Loucy (cell line): ENCODE data around the gene RAB6B.
"Not testable (repeated sequence)": the region's sequence is repeated elsewhere in the genome, so short reads cannot be mapped to it uniquely, and the experiment has no call there.

Experiments used
- H2AFZ ChIP-seq: fragments of 200-600 bp; sonication (generic); 2 replicates; pipeline ENCODE4 v1.6.0; 2016; ENCODE audit warnings: antibody characterized with exemption, mild to moderate bottlenecking, low read length, moderate library complexity
- H3F3A ChIP-seq: fragments of 200-600 bp; 2 replicates; pipeline ENCODE4 v1.6.0; 2016; ENCODE audit warnings: antibody characterized with exemption, low read depth, mild to moderate bottlenecking
- H3K27me3 ChIP-seq: fragments of 200-600 bp; sonication (generic); 2 replicates; pipeline ENCODE4 v1.6.1; 2014; ENCODE audit warnings: low read length, mild to moderate bottlenecking; ENCODE audit not compliant: insufficient read depth, poor library complexity, severe bottlenecking
- H3K36me3 ChIP-seq: fragments of 200-600 bp; sonication (generic); 2 replicates; pipeline ENCODE4 v1.6.1; 2016; ENCODE audit warnings: low read length; ENCODE audit not compliant: insufficient read depth
- H3K4me1 ChIP-seq: fragments of 200-600 bp; sonication (generic); 2 replicates; pipeline ENCODE4 v1.5.1; 2014; ENCODE audit warnings: low read length, mild to moderate bottlenecking; ENCODE audit not compliant: insufficient read depth, poor library complexity, severe bottlenecking
- H3K4me2 ChIP-seq: fragments of 200-600 bp; sonication (generic); 2 replicates; pipeline ENCODE4 v1.6.0; 2014; ENCODE audit warnings: antibody characterized with exemption, low read length, low read depth, mild to moderate bottlenecking; ENCODE audit not compliant: poor library complexity, severe bottlenecking
- H3K4me3 ChIP-seq: fragments of 200-600 bp; sonication (generic); 2 replicates; pipeline ENCODE4 v1.5.1; 2014; ENCODE audit warnings: low read length, mild to moderate bottlenecking, mixed read lengths; ENCODE audit not compliant: poor library complexity, severe bottlenecking
- H3K79me2 ChIP-seq: fragments of 200-600 bp; sonication (generic); 2 replicates; pipeline ENCODE4 v1.6.1; 2014; ENCODE audit warnings: low read length; ENCODE audit not compliant: insufficient read depth
- H3K9ac ChIP-seq: fragments of 200-600 bp; sonication (generic); 2 replicates; pipeline ENCODE4 v1.6.0; 2014; ENCODE audit warnings: mild to moderate bottlenecking, low read depth, low read length, moderate library complexity; ENCODE audit not compliant: poor library complexity, severe bottlenecking
- H3K9me2 ChIP-seq: fragments of 200-600 bp; sonication (generic); replicated peaks from 2 replicates; pipeline ENCODE4 v1.6.1; 2016; ENCODE audit warnings: low read depth, low read length, mixed read lengths
- H3K9me3 ChIP-seq: fragments of 200-600 bp; sonication (generic); 2 replicates; pipeline ENCODE4 v1.6.1; 2014; ENCODE audit warnings: mild to moderate bottlenecking, antibody characterized with exemption, low read length, low read depth; ENCODE audit not compliant: insufficient read depth
- H4K20me1 ChIP-seq: fragments of 200-600 bp; sonication (generic); 2 replicates; pipeline ENCODE4 v1.6.0; 2014; ENCODE audit warnings: antibody characterized with exemption, low read length, mild to moderate bottlenecking; ENCODE audit not compliant: insufficient read depth, poor library complexity, severe bottlenecking
- EZH2phosphoT487 ChIP-seq: fragments of 200-600 bp; IDR thresholded peaks from 2 replicates; pipeline ENCODE4 v1.6.1; 2018; ENCODE audit warnings: antibody characterized with exemption, mild to moderate bottlenecking, moderate library complexity, borderline replicate concordance
- TF ChIP-seq, protein P1 (sequence below): fragments of 200-600 bp; sonication (generic); conservative IDR thresholded peaks from 2 replicates; pipeline ENCODE4 v1.5.1; 2014; ENCODE audit warnings: mild to moderate bottlenecking, antibody characterized with exemption, low read length

RAB6B gene

DNA sequence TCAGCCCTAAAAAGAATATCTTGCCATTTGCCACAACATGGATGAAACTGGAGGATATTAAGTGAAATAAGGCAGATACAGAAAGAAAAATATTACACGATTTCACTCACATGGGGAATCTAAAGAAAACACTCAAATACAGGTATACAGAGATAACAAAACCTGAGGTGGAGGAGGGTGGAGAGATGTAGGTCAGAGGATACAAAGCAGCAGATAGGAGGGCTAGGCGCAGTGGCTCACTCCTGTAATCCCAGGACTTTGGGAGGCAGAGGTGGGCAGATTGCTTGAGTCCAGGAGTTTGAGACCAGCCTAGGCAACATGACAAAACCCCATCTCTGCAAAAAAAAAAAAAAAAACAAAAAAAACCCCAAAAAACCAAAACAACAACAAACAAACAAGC lies 113.2 kb downstream of the RAB6B start:
- no peak for TF ChIP-seq EZH2phosphoT487
- TF ChIP-seq, protein P1, sequence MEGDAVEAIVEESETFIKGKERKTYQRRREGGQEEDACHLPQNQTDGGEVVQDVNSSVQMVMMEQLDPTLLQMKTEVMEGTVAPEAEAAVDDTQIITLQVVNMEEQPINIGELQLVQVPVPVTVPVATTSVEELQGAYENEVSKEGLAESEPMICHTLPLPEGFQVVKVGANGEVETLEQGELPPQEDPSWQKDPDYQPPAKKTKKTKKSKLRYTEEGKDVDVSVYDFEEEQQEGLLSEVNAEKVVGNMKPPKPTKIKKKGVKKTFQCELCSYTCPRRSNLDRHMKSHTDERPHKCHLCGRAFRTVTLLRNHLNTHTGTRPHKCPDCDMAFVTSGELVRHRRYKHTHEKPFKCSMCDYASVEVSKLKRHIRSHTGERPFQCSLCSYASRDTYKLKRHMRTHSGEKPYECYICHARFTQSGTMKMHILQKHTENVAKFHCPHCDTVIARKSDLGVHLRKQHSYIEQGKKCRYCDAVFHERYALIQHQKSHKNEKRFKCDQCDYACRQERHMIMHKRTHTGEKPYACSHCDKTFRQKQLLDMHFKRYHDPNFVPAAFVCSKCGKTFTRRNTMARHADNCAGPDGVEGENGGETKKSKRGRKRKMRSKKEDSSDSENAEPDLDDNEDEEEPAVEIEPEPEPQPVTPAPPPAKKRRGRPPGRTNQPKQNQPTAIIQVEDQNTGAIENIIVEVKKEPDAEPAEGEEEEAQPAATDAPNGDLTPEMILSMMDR = no peak
- H4K20me1 ChIP-seq = no peaks in the 10 kb centered on the region
- no peak overlapping the region for H3K9ac ChIP-seq
- H3K9me2 ChIP-seq = no peaks in the 10 kb centered on the region
- no peaks in the 10 kb centered on the region for H3K4me1 ChIP-seq
- no peak overlapping the region for H3K4me3 ChIP-seq
- H3K9me3 ChIP-seq = no peaks in the 10 kb centered on the region
- H3K4me2 ChIP-seq = no peak overlapping the region
- H3K27me3 ChIP-seq = no peaks in the 10 kb centered on the region
- no peaks in the 10 kb centered on the region for H3K36me3 ChIP-seq
- H3K79me2 ChIP-seq = no peaks in the 10 kb centered on the region
- no peak overlapping the region for H2AFZ ChIP-seq
- no peaks in the 10 kb centered on the region for H3F3A ChIP-seq

- Histone ChIP-seq H3K27me3 (no peaks in the 10 kb centered on the region), H2AFZ (no peak overlapping the region), H3K9me3 (no peaks in the 10 kb centered on the region), H3K4me3 (no peak overlapping the region), H3K79me2 (no peaks in the 10 kb centered on the region), H3K9ac (no peak overlapping the region), H4K20me1 (no peaks in the 10 kb centered on the region), H3K36me3 (no peaks in the 10 kb centered on the region), H3F3A (no peaks in the 10 kb centered on the region), H3K9me2 (no peaks in the 10 kb centered on the region), H3K4me1 (no peaks in the 10 kb centered on the region), H3K4me2 (no peak overlapping the region)
- TF ChIP-seq, protein P1 = no peak
- no peak for TF ChIP-seq EZH2phosphoT487
Observed at GRCh38 chr3:133781570-133781969, 114.1 kb downstream of the RAB6B start.

- H3K4me2 ChIP-seq, H3K9me2 ChIP-seq, H3K4me1 ChIP-seq, H4K20me1 ChIP-seq, H2AFZ ChIP-seq, H3K9ac ChIP-seq, H3K36me3 ChIP-seq, H3K27me3 ChIP-seq, H3K79me2 ChIP-seq, H3K9me3 ChIP-seq, H3F3A ChIP-seq, H3K4me3 ChIP-seq: not testable (repeated sequence)
Observed at GRCh38 chr3:133780756-133781155, 114.9 kb downstream of the RAB6B start.

- Histone ChIP-seq H3F3A (no peaks in the 10 kb centered on the region), H2AFZ (no peak overlapping the region)
- TF ChIP-seq, protein P1 = no peak
- no peak for TF ChIP-seq EZH2phosphoT487
Observed at GRCh38 chr3:133779626-133780203, 116.0 kb downstream of the RAB6B start.

More at GRCh38 chr3:133779626-133780203, 116.0 kb downstream of the RAB6B start:
- H3K4me1 ChIP-seq = no peaks in the 10 kb centered on the region
- H3K9me2 ChIP-seq = no peaks in the 10 kb centered on the region
- no peak overlapping the region for H3K9ac ChIP-seq
- no peaks in the 10 kb centered on the region for H3K27me3 ChIP-seq
- no peaks in the 10 kb centered on the region for H3K9me3 ChIP-seq
- H4K20me1 ChIP-seq = no peaks in the 10 kb centered on the region
- H3K4me3 ChIP-seq = no peak overlapping the region
- H3K79me2 ChIP-seq = no peaks in the 10 kb centered on the region
- H3K4me2 ChIP-seq = no peak overlapping the region
- H3K36me3 ChIP-seq = no peaks in the 10 kb centered on the region
